ENCODE data around the gene MBD6. TPM values are rescaled to one million over a fixed set of nuclear protein-coding genes. Genes with fewer than 3 reads are reported as not detected.

MBD6 gene
- total and polyA plus RNA-seq, 2 of the 13 experiments (the other 11 are each of a cell fraction or from before 2014, with no cell fraction given): 4.1 to 5.9 TPM

GRCh38 chr12:57549909-57550640 lies 27.5 kb downstream of the MBD6 start, which contains the start of gene KIF5A (continued):
- TF ChIP-seq ZNF780A (CRISPR knock-in tag; IDR thresholded peaks at IDR 0.05) (no peak), HDAC2 (CRISPR knock-in tag; IDR thresholded peaks at IDR 0.05) (0 out of 2 replicates have a peak, but pooled peaks have one; percentile 32), ZNF256 (CRISPR knock-in tag; conservative IDR thresholded peaks at IDR 0.05) (no peak), SRSF4 (IDR thresholded peaks at IDR 0.05; ENCODE audit: low read depth, low read length, poor library complexity, severe bottlenecking) (no peak), ATF7-NPFF (CRISPR knock-in tag; IDR thresholded peaks at IDR 0.05; ENCODE audit: low read depth) (no peak), ZNF589 (CRISPR knock-in tag; conservative IDR thresholded peaks at IDR 0.05) (no peak), KLF6 (CRISPR knock-in tag; IDR thresholded peaks at IDR 0.05) (0 out of 2 replicates have a peak, but pooled peaks have one; percentile 36), ZNF556 (CRISPR knock-in tag; IDR thresholded peaks at IDR 0.05; ENCODE audit: borderline replicate concordance) (no peak), XBP1 (CRISPR knock-in tag; IDR thresholded peaks at IDR 0.05) (no peak), ZNF775 (CRISPR knock-in tag; IDR thresholded peaks at IDR 0.05; ENCODE audit: borderline replicate concordance) (no peak), PHF8 (CRISPR knock-in tag; IDR thresholded peaks at IDR 0.05) (peak; percentile 31; the same call in 1 of the 2 replicates), PATZ1 (CRISPR knock-in tag; IDR thresholded peaks at IDR 0.05) (peak; percentile 49; the same call in 1 of the 2 replicates), STAG1 (CRISPR knock-in tag; IDR thresholded peaks at IDR 0.05) (peak; percentile 40), ZNF652 (CRISPR knock-in tag; IDR thresholded peaks at IDR 0.05; ENCODE audit: borderline replicate concordance, low read depth) (no peak), IRF1 (CRISPR knock-in tag; IDR thresholded peaks at IDR 0.05; ENCODE audit: low read depth) (no peak), ZSCAN29 (CRISPR knock-in tag; conservative IDR thresholded peaks at IDR 0.05) (no peak), CERS6 (CRISPR knock-in tag; IDR thresholded peaks at IDR 0.05) (no peak)
- TF ChIP-seq, protein P1, sequence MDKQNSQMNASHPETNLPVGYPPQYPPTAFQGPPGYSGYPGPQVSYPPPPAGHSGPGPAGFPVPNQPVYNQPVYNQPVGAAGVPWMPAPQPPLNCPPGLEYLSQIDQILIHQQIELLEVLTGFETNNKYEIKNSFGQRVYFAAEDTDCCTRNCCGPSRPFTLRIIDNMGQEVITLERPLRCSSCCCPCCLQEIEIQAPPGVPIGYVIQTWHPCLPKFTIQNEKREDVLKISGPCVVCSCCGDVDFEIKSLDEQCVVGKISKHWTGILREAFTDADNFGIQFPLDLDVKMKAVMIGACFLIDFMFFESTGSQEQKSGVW (CRISPR knock-in tag; IDR thresholded peaks at IDR 0.05; ENCODE audit: borderline replicate concordance): no peak
- TF ChIP-seq, protein P2, sequence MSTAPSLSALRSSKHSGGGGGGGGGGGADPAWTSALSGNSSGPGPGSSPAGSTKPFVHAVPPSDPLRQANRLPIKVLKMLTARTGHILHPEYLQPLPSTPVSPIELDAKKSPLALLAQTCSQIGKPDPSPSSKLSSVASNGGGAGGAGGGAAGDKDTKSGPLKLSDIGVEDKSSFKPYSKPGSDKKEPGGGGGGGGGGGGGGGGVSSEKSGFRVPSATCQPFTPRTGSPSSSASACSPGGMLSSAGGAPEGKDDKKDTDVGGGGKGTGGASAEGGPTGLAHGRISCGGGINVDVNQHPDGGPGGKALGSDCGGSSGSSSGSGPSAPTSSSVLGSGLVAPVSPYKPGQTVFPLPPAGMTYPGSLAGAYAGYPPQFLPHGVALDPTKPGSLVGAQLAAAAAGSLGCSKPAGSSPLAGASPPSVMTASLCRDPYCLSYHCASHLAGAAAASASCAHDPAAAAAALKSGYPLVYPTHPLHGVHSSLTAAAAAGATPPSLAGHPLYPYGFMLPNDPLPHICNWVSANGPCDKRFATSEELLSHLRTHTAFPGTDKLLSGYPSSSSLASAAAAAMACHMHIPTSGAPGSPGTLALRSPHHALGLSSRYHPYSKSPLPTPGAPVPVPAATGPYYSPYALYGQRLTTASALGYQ (CRISPR knock-in tag; IDR thresholded peaks at IDR 0.05): no peak
- TF ChIP-seq, protein P3, sequence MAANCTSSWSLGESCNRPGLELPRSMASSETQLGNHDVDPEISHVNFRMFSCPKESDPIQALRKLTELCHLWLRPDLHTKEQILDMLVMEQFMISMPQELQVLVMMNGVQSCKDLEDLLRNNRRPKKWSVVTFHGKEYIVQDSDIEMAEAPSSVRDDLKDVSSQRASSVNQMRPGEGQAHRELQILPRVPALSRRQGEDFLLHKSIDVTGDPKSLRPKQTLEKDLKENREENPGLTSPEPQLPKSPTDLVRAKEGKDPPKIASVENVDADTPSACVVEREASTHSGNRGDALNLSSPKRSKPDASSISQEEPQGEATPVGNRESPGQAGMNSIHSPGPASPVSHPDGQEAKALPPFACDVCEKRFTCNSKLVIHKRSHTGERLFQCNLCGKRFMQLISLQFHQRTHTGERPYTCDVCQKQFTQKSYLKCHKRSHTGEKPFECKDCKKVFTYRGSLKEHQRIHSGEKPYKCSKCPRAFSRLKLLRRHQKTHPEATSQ (CRISPR knock-in tag; IDR thresholded peaks at IDR 0.05; ENCODE audit: borderline replicate concordance): no peak

Data from HepG2 (cell line).